ENCODE data around the gene FXYD2. TPM values are rescaled to one million over a fixed set of nuclear protein-coding genes. Genes with fewer than 3 reads are reported as not detected.

FXYD2 gene
- total and polyA plus RNA-seq, 2 of the 8 experiments (the other 6 are each of a cell fraction or from before 2014, with no cell fraction given): 0.89 to 1.1 TPM

- no peak overlapping the region for H2BK12ac ChIP-seq (ENCODE audit: low read depth, low read length)
- peak overlapping the region; percentile 42 for H4K91ac ChIP-seq (replicated peaks; ENCODE audit: insufficient read length, low read length)
- DNase-seq (ENCODE audit: low read depth in 1 of 2, low spot score in 2 of 2) (no peak), FAIRE-seq (no peak)
- 0 out of 2 replicates have a peak overlapping the region, but pooled peaks have one; percentile 20 for H2AK5ac ChIP-seq (ENCODE audit: low read depth, low read length)
- peaks cover 4% of the 10 kb centered on the region; the same call in 1 of the 2 replicates for H3K23me2 ChIP-seq (ENCODE audit: low read depth, low read length)
- H4K20me1 ChIP-seq (replicated peaks in 1 of 2; ENCODE audit: control insufficient read depth in 1 of 2, insufficient read depth in 2 of 2, low read length in 2 of 2): peaks cover 0 to 7% of the 10 kb centered on the region in 2 experiments
- no peak overlapping the region for H3K4me3 ChIP-seq (ENCODE audit: extremely low read depth in 1 of 4, insufficient read depth in 2 of 4, low read depth in 3 of 4, low read length in 4 of 4)
- H2BK120ac ChIP-seq (replicated peaks; ENCODE audit: low read depth, low read length): no peak overlapping the region
- no peak overlapping the region for H3K56ac ChIP-seq (replicated peaks; ENCODE audit: insufficient read length, low read depth, low read length)
- H3K9ac ChIP-seq (replicated peaks in 1 of 4; ENCODE audit: extremely low read depth in 1 of 4, low read depth in 3 of 4, low read length in 3 of 4): no peak overlapping the region
- no peaks in the 10 kb centered on the region for H3K79me2 ChIP-seq (ENCODE audit: control insufficient read depth in 1 of 2, insufficient read depth in 2 of 2, low read length in 2 of 2)
- CTCF ChIA-PET (ENCODE audit: partially characterized antibody): interaction anchor here (0.6 to 7.8 kb wide), 74 partner anchors 10 to 397 kb away, joined by 3 to 163 read pairs (median 4); partner anchors contain the start of genes DSCAML1 and FXYD2
- no peak overlapping the region for H3K18ac ChIP-seq (ENCODE audit: extremely low read depth, low read length)
- no peak overlapping the region for H4K5ac ChIP-seq (ENCODE audit: insufficient read length, low read depth, low read length)
- no peaks in the 10 kb centered on the region; a peak in 1 of 7 replicates for H3K27me3 ChIP-seq (replicated peaks in 1 of 4; ENCODE audit: control insufficient read depth in 3 of 4, extremely low read depth in 1 of 4, insufficient read depth in 3 of 4, low read length in 3 of 4)
- H3K4me2 ChIP-seq (ENCODE audit: insufficient read depth in 1 of 2, low read depth in 2 of 2, low read length in 2 of 2): no peak overlapping the region
- H3K79me1 ChIP-seq (ENCODE audit: low read depth, low read length): no peaks in the 10 kb centered on the region
- POLR2A ChIA-PET (ENCODE audit: partially characterized antibody): no interaction called here
- no peak overlapping the region for H3K23ac ChIP-seq (ENCODE audit: insufficient read length)
- H3K9me3 ChIP-seq (ENCODE audit: insufficient read depth in 2 of 2, low read depth in 1 of 2, low read length in 1 of 2): no peaks in the 10 kb centered on the region
- 0 out of 2 replicates have a peak overlapping the region, but pooled peaks have one; percentile 46 for H2BK15ac ChIP-seq (ENCODE audit: low read length)
- no peak overlapping the region for H3K4ac ChIP-seq (replicated peaks; ENCODE audit: insufficient read length, low read depth, low read length)
- TF ChIP-seq ZNF274 (IDR thresholded peaks at IDR 0.05; ENCODE audit: borderline replicate concordance, extremely low read depth, low read length) (no peak), EZH2 (IDR thresholded peaks at IDR 0.05; ENCODE audit: low read depth, low read length, severe bottlenecking) (no peak), KDM1A (IDR thresholded peaks at IDR 0.05; ENCODE audit: borderline replicate concordance, low read length) (0 out of 2 replicates have a peak, but pooled peaks have one; percentile 36)
- H2BK20ac ChIP-seq (ENCODE audit: low read length): no peak overlapping the region
- no peak overlapping the region for H2BK5ac ChIP-seq (ENCODE audit: low read depth, low read length)
- H4K8ac ChIP-seq (ENCODE audit: extremely low read depth, insufficient read depth, low read length): no peak overlapping the region
- H3K36me3 ChIP-seq (ENCODE audit: control insufficient read depth in 2 of 4, insufficient read depth in 4 of 4, low read length in 3 of 4): no peaks in the 10 kb centered on the region; a peak in 1 of 8 replicates
- H3K14ac ChIP-seq (ENCODE audit: insufficient read length): no peak overlapping the region
- H3K27ac ChIP-seq (ENCODE audit: low read depth, low read length): no peak overlapping the region
- 88% methylated on average over 12 of the region's 12 CpGs; no CpG with 5 or more reads in 1 of the 2 experiments for WGBS, 2 experiments (ENCODE audit: extremely low coverage in 1 of 2, insufficient coverage in 1 of 2, insufficient read length in 1 of 2, insufficient replicate concordance in 2 of 2, low coverage in 1 of 2, low lambda C conversion rate in 2 of 2, missing lambda C conversion rate in 1 of 2)
- H3K4me1 ChIP-seq (replicated peaks in 1 of 4; ENCODE audit: control insufficient read depth in 3 of 4, insufficient read depth in 4 of 4, low read length in 3 of 4): no peaks in the 10 kb centered on the region; a peak in 1 of 7 replicates
- H2AFZ ChIP-seq (ENCODE audit: low read length): no peak overlapping the region
These were observed 15.8 kb downstream of the FXYD2 start for GRCh38 chr11:117808784-117809183.
